NCI-H510A (cell line): Measurements from ENCODE around the gene EXOSC7.
"Not testable (repeated sequence)": the region's sequence is repeated elsewhere in the genome, so short reads cannot be mapped to it uniquely, and the experiment has no call there.

Experiments used
- DNase-seq: peaks from one replicate; lab custom pipeline; 2025; lab: John Stamatoyannopoulos, UW

The EXOSC7 gene

GRCh38 chr3:44976002-44976815 is at the start of gene EXOSC7, which contains the start of gene ZDHHC3:
EXOSC7 (plus strand) TSS chr3:44976244; CDS start chr3:44976278, 34 bp downstream.
ZDHHC3 (minus strand) TSS chr3:44976174; CDS start chr3:44959436, 16,738 bp downstream.
- peak; percentile 60 for DNase-seq

DNA sequence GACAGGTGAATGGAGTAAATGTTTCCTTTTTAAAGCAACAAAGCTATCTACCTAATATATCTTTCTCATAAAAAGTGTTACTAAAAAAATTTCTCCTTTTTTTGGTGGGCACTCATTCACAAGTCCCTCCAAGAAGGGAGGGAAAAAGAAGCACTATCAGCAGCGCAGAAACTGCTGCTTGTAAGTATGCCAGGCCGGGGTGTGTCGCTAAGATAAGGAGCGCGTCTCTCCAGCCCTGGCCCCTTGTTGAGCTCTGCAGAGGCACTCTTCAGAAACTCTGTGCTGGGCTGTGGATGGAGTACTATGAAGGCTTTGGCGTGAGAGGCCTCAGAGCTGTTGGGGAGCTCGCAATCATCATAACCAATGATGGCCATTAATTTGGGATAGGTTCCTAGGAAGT is 49.1 kb upstream of the EXOSC7 start:
- DNase-seq, result no peak

- DNase-seq, result no peak
Observed at GRCh38 chr3:44927371-44927770, 48.7 kb upstream of the EXOSC7 start.

- no peak for DNase-seq
Observed at GRCh38 chr3:44929782-44930181, 46.3 kb upstream of the EXOSC7 start.

- DNase-seq, result no peak
Observed at GRCh38 chr3:44930911-44931310, 45.1 kb upstream of the EXOSC7 start.

DNA sequence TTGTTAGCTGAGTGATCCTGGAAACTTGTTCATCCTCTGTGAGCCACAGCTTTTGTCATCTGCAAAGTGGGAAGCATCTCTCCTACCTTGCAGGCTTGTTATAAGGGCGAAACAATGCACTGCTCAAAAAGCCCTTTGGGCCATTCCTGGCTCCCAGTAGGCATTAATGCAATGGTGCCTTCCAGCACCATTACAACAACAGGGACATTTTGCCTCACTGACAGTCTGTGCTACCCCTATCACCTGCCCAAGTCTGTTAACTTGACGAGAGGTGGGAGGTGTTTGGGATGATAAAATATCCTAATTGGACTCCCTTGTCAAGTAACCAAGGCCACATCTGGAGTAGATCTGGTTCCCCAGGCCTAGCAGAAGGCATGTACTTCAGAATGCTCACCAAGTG is 44.3 kb upstream of the EXOSC7 start:
- DNase-seq, result no peak

DNA sequence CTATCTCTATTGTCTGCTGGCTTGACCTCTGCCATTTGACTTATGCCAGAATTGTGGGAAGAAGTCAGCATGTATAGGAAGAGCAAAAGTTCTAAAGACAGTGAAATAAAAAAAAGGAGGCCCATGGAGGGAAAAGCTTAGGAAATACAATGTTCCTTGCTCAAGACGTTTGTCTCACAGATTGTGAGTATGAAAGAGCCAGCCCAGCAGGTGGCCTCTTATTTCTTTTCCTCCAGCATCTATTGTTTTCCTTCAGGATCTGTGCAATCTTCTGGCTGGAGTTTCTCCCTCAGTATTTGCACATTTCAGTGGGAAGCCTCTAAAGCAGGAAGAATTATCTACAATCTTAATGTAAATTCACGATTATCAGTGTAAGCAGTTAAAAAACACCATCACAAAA is 43.8 kb upstream of the EXOSC7 start:
- DNase-seq, result no peak

- no peak for DNase-seq
Observed at GRCh38 chr3:44932986-44933944, 42.8 kb upstream of the EXOSC7 start.

- peak; percentile 5 for DNase-seq
Observed at GRCh38 chr3:44939581-44940036, 36.4 kb upstream of the EXOSC7 start.

- DNase-seq, result no peak
Observed at GRCh38 chr3:44942202-44942921, 33.7 kb upstream of the EXOSC7 start.

DNA sequence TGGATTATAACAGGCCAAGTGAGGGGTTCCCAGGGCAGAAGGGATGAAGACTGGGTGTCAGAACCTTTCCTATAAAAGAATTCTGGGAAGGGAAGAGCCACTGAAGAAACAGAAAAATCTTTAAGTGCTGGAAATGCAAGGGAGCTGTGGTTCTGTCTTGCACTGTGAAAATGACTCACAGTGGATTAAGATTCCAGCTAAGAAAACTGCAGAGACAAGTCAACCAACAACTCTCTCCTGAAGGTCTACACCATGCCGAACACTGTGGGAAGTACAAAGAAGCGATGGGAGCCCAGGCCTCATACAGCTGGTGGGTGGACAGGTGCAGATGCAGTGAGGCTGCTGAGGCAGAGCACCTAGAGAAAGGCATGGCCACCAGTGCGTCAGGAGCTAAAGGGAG is 27.8 kb upstream of the EXOSC7 start:
- DNase-seq, result no peak

GRCh38 chr3:44949770-44950169 is 26.3 kb upstream of the EXOSC7 start:
- DNase-seq, result not testable (repeated sequence)

- DNase-seq, result no peak
Observed at GRCh38 chr3:44950275-44950734, 25.7 kb upstream of the EXOSC7 start.

- no peak for DNase-seq
Observed at GRCh38 chr3:44952689-44953088, 23.4 kb upstream of the EXOSC7 start.

DNA sequence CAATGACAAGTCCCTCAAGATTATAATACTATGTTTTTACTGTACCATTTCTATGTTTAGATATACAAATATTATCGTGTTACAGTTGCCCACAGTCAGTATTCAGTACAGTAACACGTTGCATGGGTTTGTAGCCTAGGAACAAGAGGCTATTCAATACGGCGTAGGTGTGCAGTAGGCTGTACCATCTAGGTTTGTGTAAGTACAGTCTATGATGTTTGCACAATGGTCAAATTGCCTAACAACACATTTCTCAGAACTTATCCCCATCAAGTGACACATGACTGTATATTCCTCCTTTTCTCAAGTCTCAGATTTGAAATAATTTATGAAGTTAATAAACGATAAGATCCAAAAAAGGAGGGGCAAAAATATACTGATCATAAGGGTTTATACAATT is 21.7 kb upstream of the EXOSC7 start:
- DNase-seq, result no peak

DNA sequence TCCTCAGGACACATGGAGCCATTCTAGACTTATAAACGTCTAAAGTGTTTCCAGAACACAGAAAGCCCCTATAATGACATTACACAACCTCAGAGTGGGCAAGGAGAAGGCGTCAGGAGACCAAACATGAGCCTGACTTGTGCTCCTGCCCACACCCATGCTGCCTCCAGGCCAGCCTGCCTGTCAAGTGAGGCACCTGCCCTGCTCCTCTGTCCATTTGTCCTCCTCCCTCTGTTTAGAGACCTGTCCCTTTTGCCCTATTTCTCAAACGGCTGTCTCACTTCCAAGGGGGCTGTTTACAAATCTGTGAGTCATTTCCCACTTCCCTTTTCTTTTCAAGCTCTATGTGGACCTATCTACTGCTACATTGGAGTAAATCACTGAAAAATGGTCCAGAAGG is 21.1 kb upstream of the EXOSC7 start:
- no peak for DNase-seq

DNA sequence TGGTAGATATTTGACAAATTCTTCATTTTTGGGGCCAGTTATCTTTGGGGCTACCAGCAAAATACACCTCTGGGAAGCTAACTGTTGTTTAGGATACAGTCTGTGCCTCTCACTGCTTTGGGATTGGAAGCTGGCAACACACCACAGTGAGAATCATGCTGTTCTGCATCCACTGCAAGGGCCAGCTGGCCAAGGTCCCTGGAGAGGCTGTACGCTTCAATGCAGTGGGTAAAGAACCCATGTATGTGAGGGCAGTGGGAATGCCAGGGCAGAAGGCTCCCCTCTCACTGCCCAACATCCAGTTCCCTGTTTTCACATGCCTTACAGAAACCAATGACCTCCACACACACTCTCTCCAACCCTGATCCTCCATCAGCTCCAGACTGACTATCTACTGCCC is 20.1 kb upstream of the EXOSC7 start:
- DNase-seq, result no peak

DNA sequence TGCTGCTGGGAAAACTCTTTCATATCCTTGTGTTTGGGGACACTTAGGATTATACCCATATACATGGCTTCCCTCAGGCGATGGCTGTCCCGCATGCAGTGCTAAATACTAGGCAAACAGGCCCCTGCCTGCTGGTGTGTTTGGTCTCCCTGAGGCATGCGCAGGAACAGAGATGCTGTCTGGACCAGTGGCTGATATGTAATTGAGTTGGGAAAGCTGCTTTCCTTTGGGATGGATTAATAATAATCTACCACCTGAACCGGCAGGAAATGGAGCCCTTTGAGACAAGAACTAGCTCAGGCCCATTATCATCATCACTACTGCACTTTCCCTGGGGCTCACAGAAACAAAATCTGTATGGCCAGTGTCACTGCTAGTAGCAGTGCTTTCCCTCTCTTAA is 18.1 kb upstream of the EXOSC7 start:
- DNase-seq, result no peak

DNA sequence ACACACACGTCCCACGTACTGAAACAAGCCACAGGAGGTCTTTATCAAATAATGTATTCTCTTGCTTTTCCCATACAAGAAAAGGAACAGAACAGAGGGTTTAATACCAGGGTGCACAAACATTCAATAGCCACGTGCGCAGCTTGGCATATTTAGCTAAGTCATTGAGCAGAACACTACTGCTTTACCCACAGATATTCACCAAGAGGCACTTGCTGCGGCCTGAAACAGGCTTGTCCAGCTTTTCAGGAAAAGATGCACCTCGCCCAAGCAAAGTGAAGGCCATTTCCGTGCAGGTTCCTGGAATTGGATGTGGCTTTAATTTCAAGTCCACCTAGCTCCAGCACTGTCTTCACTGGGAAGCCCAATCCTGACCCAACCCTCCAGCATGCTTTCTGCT is 17.7 kb upstream of the EXOSC7 start:
- no peak for DNase-seq

DNA sequence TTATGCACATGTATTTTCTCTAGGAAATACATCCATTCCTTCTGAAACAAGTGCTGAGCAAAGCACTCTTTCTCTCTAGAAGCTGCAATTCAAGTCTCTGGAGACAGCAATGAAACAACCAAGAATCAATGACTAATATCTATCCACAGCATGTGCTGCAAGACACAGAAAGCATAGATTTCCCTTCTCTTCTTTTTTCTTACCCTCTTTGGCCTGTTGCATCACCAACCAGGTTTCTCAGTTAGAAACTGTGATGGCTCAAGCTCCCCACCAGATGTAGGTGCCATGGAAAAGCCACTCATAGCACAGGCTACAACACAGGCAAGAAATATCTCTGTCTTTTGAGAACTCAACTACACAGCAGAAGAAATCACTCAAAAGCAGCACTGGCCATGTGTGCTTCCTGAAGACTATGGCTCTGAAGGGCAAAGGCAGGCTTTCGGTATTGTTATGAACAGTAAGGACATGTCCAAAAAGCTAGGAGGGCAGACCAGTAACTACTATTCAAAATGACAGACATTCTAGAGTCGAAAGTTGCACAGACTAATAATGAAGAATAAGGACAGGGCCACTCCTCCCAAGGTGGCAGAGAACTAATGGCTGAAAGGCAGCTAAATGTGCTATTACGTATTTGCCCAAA is 15.5 kb upstream of the EXOSC7 start:
- no peak for DNase-seq

DNA sequence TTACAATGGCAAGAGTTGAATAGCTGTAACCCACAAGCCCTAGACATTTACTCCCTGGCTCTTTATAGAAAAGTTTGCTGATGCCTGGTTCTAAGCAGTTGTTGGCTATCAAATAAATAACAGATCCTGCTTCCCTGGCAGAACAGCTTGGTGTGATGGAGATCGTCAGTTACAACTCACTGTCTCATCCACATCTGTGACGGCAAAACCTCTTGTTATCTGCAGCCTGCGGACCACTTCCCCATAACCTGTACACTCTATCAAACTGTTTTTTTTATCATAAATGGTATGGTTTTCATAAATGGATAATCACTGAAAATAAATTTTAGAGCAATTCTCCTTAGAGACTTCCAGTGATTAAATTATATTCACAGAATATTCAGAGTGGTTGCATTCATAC is 14.2 kb upstream of the EXOSC7 start:
- no peak for DNase-seq
